ENCODE measurements around the gene SORBS2.

DNA sequence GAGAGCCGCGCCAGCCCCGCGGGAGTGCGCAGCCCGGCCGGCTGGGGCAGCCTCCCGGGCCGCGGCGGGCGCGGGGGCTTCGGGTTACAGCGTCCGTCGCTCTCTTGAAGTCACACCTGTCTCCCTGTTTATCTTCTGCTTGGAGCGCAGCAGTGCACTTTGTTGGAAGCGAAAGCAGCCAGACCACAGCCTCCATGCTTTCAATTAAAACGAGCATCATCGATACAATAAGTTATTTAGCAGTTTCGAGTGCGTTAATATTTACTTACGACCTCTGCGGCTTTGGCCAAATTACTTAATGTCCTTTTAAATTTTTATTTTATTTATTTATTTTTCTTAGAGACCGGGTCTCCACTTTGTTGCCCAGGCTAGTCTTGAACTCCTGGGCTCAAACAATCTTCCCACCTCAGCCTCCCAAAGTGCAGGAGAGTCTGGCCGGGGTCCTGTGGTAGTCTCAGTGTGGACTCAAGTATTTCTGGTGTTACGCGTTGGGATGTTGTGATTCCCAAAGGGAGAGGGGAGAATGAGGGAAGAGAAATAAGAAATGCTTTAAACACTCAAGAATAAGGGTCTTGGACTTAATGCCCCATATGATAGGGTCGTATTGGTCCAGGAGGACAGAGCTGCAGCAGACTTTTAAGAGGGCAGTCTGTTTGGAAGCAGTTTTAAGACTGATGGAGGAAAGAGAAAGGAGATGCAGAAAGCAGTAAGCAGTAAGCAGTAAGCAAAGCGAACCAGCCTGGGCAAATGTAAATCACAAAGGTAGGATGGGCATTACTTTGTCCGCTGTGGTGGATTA is 276.2 kb downstream of the SORBS2 start:
- TF ChIP-seq CTCF (IDR thresholded peaks at IDR 0.05) (no peak), POLR2A (IDR thresholded peaks at IDR 0.05) (no peak)

Measured in testis (tissue), 2 donors.